Activated CD4-positive, alpha-beta memory T cell treated with anti-CD3 and anti-CD28 coated beads, Interleukin-2, amount 10 ng/mL, durations not matched to agents 7 days and 5 days (primary cell): ENCODE measurements around the gene VSIG10L. TPM values are rescaled to one million over a fixed set of nuclear protein-coding genes. Genes with fewer than 3 reads are reported as not detected.

Experiments used
- CTCF ChIA-PET: fragments of 350-600 bp; sonication (Branson Sonifier 250); formaldehyde crosslinking; loops from one replicate; lab custom pipeline; 2021; ENCODE audit warnings: antibody characterized with exemption, inconsistent platforms; lab: Charles Lee
- POLR2A ChIA-PET: fragments of 350-600 bp; sonication (Branson Sonifier 250); formaldehyde crosslinking; loops from one replicate; lab custom pipeline; 2021; ENCODE audit warnings: antibody characterized with exemption; lab: Charles Lee
- DNase-seq: peaks from one replicate; pipeline ENCODE4 v3.0.0-alpha.2; 2020
- H3K27ac Mint-ChIP-seq: one replicate; pipeline ENCODE4 v1.8.0; 2021; ENCODE audit warnings: mild to moderate bottlenecking, mixed read lengths
- H3K27me3 Mint-ChIP-seq: one replicate; pipeline ENCODE4 v1.8.0; 2021; ENCODE audit warnings: mixed read lengths
- H3K36me3 Mint-ChIP-seq: one replicate; pipeline ENCODE4 v1.8.0; 2021; ENCODE audit warnings: low read depth, mixed read lengths
- H3K4me1 Mint-ChIP-seq: one replicate; pipeline ENCODE4 v1.8.0; 2021; ENCODE audit warnings: mixed read lengths
- H3K4me3 Mint-ChIP-seq: one replicate; pipeline ENCODE4 v1.8.0; 2021; ENCODE audit warnings: mild to moderate bottlenecking, mixed read lengths
- H3K9me3 Mint-ChIP-seq: one replicate; pipeline ENCODE4 v1.8.0; 2021; ENCODE audit warnings: mixed read lengths
- total RNA-seq, 2 experiments: library from RNA; stranded (reverse); gene quantifications; one replicate each; pipeline ENCODE4 v1.2.3, GENCODE V29; 2021

VSIG10L gene
- total RNA-seq, 2 experiments from 2014 or later, result 2.3 to 2.5 TPM

GRCh38 chr19:51294211-51294976, 47.5 kb downstream of the VSIG10L start:
- POLR2A ChIA-PET, result no interaction called here
- no peak overlapping the region for H3K4me3 Mint-ChIP-seq
- CTCF ChIA-PET, result no interaction called here
- H3K27me3 Mint-ChIP-seq, result peaks cover 15% of the 10 kb centered on the region
- no peaks in the 10 kb centered on the region for H3K9me3 Mint-ChIP-seq
- no peak overlapping the region for H3K27ac Mint-ChIP-seq
- no peaks in the 10 kb centered on the region for H3K36me3 Mint-ChIP-seq
- DNase-seq, result no peak
- peaks cover 3% of the 10 kb centered on the region for H3K4me1 Mint-ChIP-seq

- no peak overlapping the region for H3K4me3 Mint-ChIP-seq
- peaks cover 3% of the 10 kb centered on the region for H3K4me1 Mint-ChIP-seq
- H3K27ac Mint-ChIP-seq, result no peak overlapping the region
- ChIA-PET POLR2A (interaction anchor here (0.6 kb wide), 1 partner anchor 100 kb away, joined by 3 read pairs; no protein-coding TSS in a partner anchor), CTCF (no interaction called here)
- no peak for DNase-seq
- no peaks in the 10 kb centered on the region for H3K36me3 Mint-ChIP-seq
- no peaks in the 10 kb centered on the region for H3K9me3 Mint-ChIP-seq
- peaks cover 12% of the 10 kb centered on the region for H3K27me3 Mint-ChIP-seq
Observed at GRCh38 chr19:51293571-51294210, 48.2 kb downstream of the VSIG10L start.

GRCh38 chr19:51292971-51293370, 49.0 kb downstream of the VSIG10L start:
- Mint-ChIP-seq H3K9me3 (no peaks in the 10 kb centered on the region), H3K27ac (no peak overlapping the region), H3K27me3 (peaks cover 9% of the 10 kb centered on the region), H3K4me3 (no peak overlapping the region), H3K36me3 (no peaks in the 10 kb centered on the region), H3K4me1 (peaks cover 3% of the 10 kb centered on the region)
- CTCF ChIA-PET, result no interaction called here
- DNase-seq, result no peak
- POLR2A ChIA-PET, result no interaction called here

GRCh38 chr19:51289635-51290034, 52.3 kb downstream of the VSIG10L start:
- Mint-ChIP-seq H3K9me3 (no peaks in the 10 kb centered on the region), H3K4me3 (no peak overlapping the region), H3K27me3 (peaks cover 15% of the 10 kb centered on the region), H3K36me3 (no peaks in the 10 kb centered on the region), H3K4me1 (peaks cover 3% of the 10 kb centered on the region), H3K27ac (no peak overlapping the region)
- ChIA-PET CTCF (no interaction called here), POLR2A (no interaction called here)
- no peak for DNase-seq

- ChIA-PET POLR2A (no interaction called here), CTCF (no interaction called here)
- peaks cover 7% of the 10 kb centered on the region for H3K9me3 Mint-ChIP-seq
- peaks cover 6% of the 10 kb centered on the region for H3K36me3 Mint-ChIP-seq
- no peaks in the 10 kb centered on the region for H3K4me1 Mint-ChIP-seq
- H3K27ac Mint-ChIP-seq, result no peak overlapping the region
- no peak overlapping the region for H3K4me3 Mint-ChIP-seq
- no peak for DNase-seq
- H3K27me3 Mint-ChIP-seq, result peaks cover 38% of the 10 kb centered on the region
Observed at GRCh38 chr19:51285682-51286081, 56.3 kb downstream of the VSIG10L start.

GRCh38 chr19:51282335-51282734, 59.6 kb downstream of the VSIG10L start:
- Mint-ChIP-seq H3K27me3 (peaks cover 58% of the 10 kb centered on the region), H3K4me1 (no peaks in the 10 kb centered on the region), H3K36me3 (peaks cover 9% of the 10 kb centered on the region), H3K27ac (no peak overlapping the region), H3K9me3 (peaks cover 12% of the 10 kb centered on the region), H3K4me3 (no peak overlapping the region)
- no peak for DNase-seq
- CTCF ChIA-PET, result no interaction called here
- POLR2A ChIA-PET, result interaction anchor here (2.8 kb wide), 1 partner anchor 10 kb away, joined by 7 read pairs; no protein-coding TSS in a partner anchor

Other genes starting within 250 kb of the VSIG10L start
- 1 to 10 TPM; 9.0 to 9.4 TPM for gene CTU1, start 233.7 kb downstream of the VSIG10L start, total RNA-seq
- gene SIGLEC9, start 217.2 kb downstream of the VSIG10L start, total RNA-seq, result 1 to 10 TPM; 1.1 to 1.7 TPM
- gene SIGLEC7, start 199.8 kb downstream of the VSIG10L start, total RNA-seq, result not detected
- gene CD33, start 117.1 kb downstream of the VSIG10L start, total RNA-seq, result 10 to 100 TPM; 21.1 to 23.7 TPM
- gene SIGLECL1, start 91.1 kb downstream of the VSIG10L start, total RNA-seq, result under 1 TPM in 1 of 2 experiments, not detected in 1; 0.18 TPM
- under 1 TPM; 0.68 to 0.81 TPM for gene IGLON5, start 30.5 kb downstream of the VSIG10L start, total RNA-seq
- gene ETFB, start 24.2 kb upstream of the VSIG10L start, total RNA-seq, result 100 to 1,000 TPM; 126 to 131 TPM
- 1 to 10 TPM; 6.4 to 8.2 TPM for gene CLDND2, start 26.9 kb upstream of the VSIG10L start, total RNA-seq
- 100 to 1,000 TPM; 417 to 428 TPM for gene NKG7, start 30.5 kb upstream of the VSIG10L start, total RNA-seq
- not detected for gene LIM2, start 45.8 kb upstream of the VSIG10L start, total RNA-seq
- not detected for gene C19orf84, start 48.5 kb upstream of the VSIG10L start, total RNA-seq
- under 1 TPM; 0.45 to 0.88 TPM for gene SIGLEC10, start 75.5 kb upstream of the VSIG10L start, total RNA-seq
- gene SIGLEC8, start 116.3 kb upstream of the VSIG10L start, total RNA-seq, result not detected
- gene CEACAM18, start 136.4 kb upstream of the VSIG10L start, total RNA-seq, result not detected
- gene SIGLEC12, start 159.7 kb upstream of the VSIG10L start, total RNA-seq, result under 1 TPM; 0.35 to 0.43 TPM
- gene SIGLEC6, start 189.5 kb upstream of the VSIG10L start, total RNA-seq, result under 1 TPM; 0.15 to 0.48 TPM
- gene ZNF175, start 229.1 kb upstream of the VSIG10L start, total RNA-seq, result 1 to 10 TPM; 5.5 to 7.1 TPM